B cell (primary cell): ENCODE data around the gene ALDOB. TPM values are rescaled to one million over a fixed set of nuclear protein-coding genes. Genes with fewer than 3 reads are reported as not detected.

Experiments
- ATAC-seq: fragments of 200-7000 bp; cut with Tn5 transposase; one replicate; pipeline ENCODE4 v1.10.0; 2021; ENCODE audit warnings: low read depth, mild to moderate bottlenecking, moderate number of reproducible peaks, moderate library complexity
- CTCF ChIA-PET: fragments of 350-600 bp; sonication (Branson Sonifier 250); formaldehyde crosslinking; loops from one replicate; lab custom pipeline; 2021; ENCODE audit warnings: antibody characterized with exemption, inconsistent platforms; lab: Charles Lee
- POLR2A ChIA-PET: fragments of 350-600 bp; sonication (Branson Sonifier 250); formaldehyde crosslinking; loops from one replicate; lab custom pipeline; 2021; ENCODE audit warnings: antibody characterized with exemption; lab: Charles Lee
- DNase-seq: peaks from one replicate; pipeline ENCODE4 v3.0.0; 2013
- H2AFZ ChIP-seq: 2 replicates; pipeline ENCODE4 v1.6.1; 2012; ENCODE audit warnings: mild to moderate bottlenecking, low read depth, low read length; ENCODE audit not compliant: insufficient read depth, poor library complexity, severe bottlenecking
- H3K27ac ChIP-seq, 2 donors: 1 replicate in 1 of 2; 2 replicates in 1 of 2; pipeline ENCODE4 v1.5.1; 2012 to 2013; ENCODE audit warnings: low read length in 2 of 2, mild to moderate bottlenecking in 2 of 2, moderate library complexity in 1 of 2
- H3K27me3 ChIP-seq, 4 experiments: fragments of 200-600 bp in 1 of 4; sonication (generic) in 1 of 4; replicated peaks in 1 of 4; 1 replicate in 2 of 4; 2 replicates in 2 of 4; pipeline versions ENCODE4 v1.6.1 to v1.7.0; 2013 to 2016; ENCODE audit warnings: low read length in 3 of 4, mild to moderate bottlenecking in 2 of 4, mixed read lengths in 1 of 4, moderate library complexity in 1 of 4; ENCODE audit not compliant: insufficient read depth in 4 of 4, control insufficient read depth in 3 of 4; ENCODE audit errors: control extremely low read depth in 1 of 4
- H3K36me3 ChIP-seq, 2 experiments: replicated peaks in 1 of 2; 1 replicate in 1 of 2; 2 replicates in 1 of 2; pipeline versions ENCODE4 v1.6.1 to v1.7.1; 2013; ENCODE audit warnings: low read length in 1 of 2; ENCODE audit not compliant: insufficient read depth in 2 of 2, control insufficient read depth in 1 of 2; ENCODE audit errors: control extremely low read depth in 1 of 2, extremely low read depth in 1 of 2
- H3K4me1 ChIP-seq, 2 donors: fragments of 200-600 bp in 1 of 2; sonication (generic) in 1 of 2; 1 replicate in 1 of 2; 2 replicates in 1 of 2; pipeline versions ENCODE4 v1.5.1 to v1.6.1; 2013 to 2017; ENCODE audit warnings: low read length in 2 of 2; ENCODE audit not compliant: control insufficient read depth in 2 of 2, insufficient read depth in 2 of 2
- H3K4me2 ChIP-seq: replicated peaks from 2 replicates; pipeline ENCODE3; 2012; ENCODE audit warnings: mild to moderate bottlenecking, low read depth, low read length; ENCODE audit not compliant: poor library complexity, severe bottlenecking
- H3K4me3 ChIP-seq, 5 experiments: fragments of 200-600 bp in 1 of 5; sonication (generic) in 1 of 5; 1 replicate in 3 of 5; 2 replicates in 2 of 5; pipeline versions ENCODE4 v1.5.1 to v1.7.0; 2011 to 2016; ENCODE audit warnings: low read length in 4 of 5, mild to moderate bottlenecking in 4 of 5, low read depth in 2 of 5, control low read depth in 1 of 5, moderate library complexity in 1 of 5; ENCODE audit not compliant: insufficient read depth in 1 of 5; ENCODE audit errors: control extremely low read depth in 1 of 5, extremely low read depth in 1 of 5
- H3K79me2 ChIP-seq: fragments of 200-600 bp; sonication (generic); one replicate; pipeline ENCODE4 v1.6.0; 2016; ENCODE audit warnings: low read length; ENCODE audit not compliant: control insufficient read depth, insufficient read depth
- H3K9ac ChIP-seq: fragments of 200-600 bp; sonication (generic); 2 replicates; pipeline ENCODE4 v1.6.1; 2017; ENCODE audit warnings: mild to moderate bottlenecking, low read length, moderate library complexity
- H3K9me3 ChIP-seq, 3 donors: one replicate each; pipeline versions ENCODE4 v1.6.1 to v1.7.1; 2013; ENCODE audit warnings: low read length in 2 of 3; ENCODE audit not compliant: control insufficient read depth in 2 of 3, insufficient read depth in 1 of 3; ENCODE audit errors: control extremely low read depth in 1 of 3
- H4K20me1 ChIP-seq: 2 replicates; pipeline ENCODE4 v1.6.0; 2012; ENCODE audit warnings: mild to moderate bottlenecking, low read length; ENCODE audit not compliant: insufficient read depth, control insufficient read depth, poor library complexity, severe bottlenecking
- H3K27ac Mint-ChIP-seq: one replicate; pipeline ENCODE4 v1.8.0; 2021; ENCODE audit warnings: mixed read lengths
- H3K27me3 Mint-ChIP-seq: one replicate; pipeline ENCODE4 v1.8.0; 2021; ENCODE audit warnings: mixed read lengths
- H3K4me1 Mint-ChIP-seq: one replicate; pipeline ENCODE4 v1.8.0; 2021; ENCODE audit warnings: mixed read lengths
- H3K4me3 Mint-ChIP-seq: one replicate; pipeline ENCODE4 v1.8.0; 2021; ENCODE audit warnings: mixed read lengths
- H3K9me3 Mint-ChIP-seq: one replicate; pipeline ENCODE4 v1.8.0; 2022; ENCODE audit warnings: mixed read lengths; ENCODE audit not compliant: insufficient read depth
- EZH2 ChIP-seq: IDR thresholded peaks from 2 replicates; pipeline ENCODE4 v1.6.1; 2012; ENCODE audit warnings: borderline replicate concordance, low read depth, mild to moderate bottlenecking, moderate library complexity, low read length; ENCODE audit not compliant: insufficient read depth, poor library complexity, severe bottlenecking
- WGBS: methylation state at CpG from one replicate; pipeline ENCODE4 v1.1.5; 2013; ENCODE audit warnings: missing lambda C conversion rate; ENCODE audit not compliant: insufficient coverage; 5-methylcytosine and 5-hydroxymethylcytosine counted together
- intact Hi-C: fragments of 100-400 bp; cut with micrococcal nuclease; formaldehyde crosslinking; loops from one replicate; pipeline ENCODE4 v1.10.0; 2022
- polyA plus RNA-seq: library from polyadenylated mRNA; depleted of rRNA; stranded (reverse); fragments of >200 nt; gene quantifications from 2 replicates; pipeline ENCODE4 v1.2.3, GENCODE V29; 2012
- total RNA-seq, 2 donors: library from RNA; stranded (reverse); fragments of 120-200 nt in 1 of 2; gene quantifications; 1 replicate in 1 of 2; 2 replicates in 1 of 2; pipeline versions ENCODE4 v1.2.3 to v1.2.4, GENCODE V29; 2013 to 2022
- TF ChIP-seq, protein P1 (sequence below): fragments of 200-600 bp; IDR thresholded peaks from one replicate; pipeline ENCODE4 v1.8.0; 2022; ENCODE audit warnings: antibody characterized with exemption, mild to moderate bottlenecking

Gene ALDOB
- total and polyA plus RNA-seq, 2 donors (not counting 1 experiment from before 2014, with no cell fraction given), result not detected

GRCh38 chr9:101465326-101465915 lies 29.8 kb upstream of the ALDOB start:
- no peaks in the 10 kb centered on the region for H3K4me1 ChIP-seq
- DNase-seq (no peak), ATAC-seq (no peak)
- H3K27ac ChIP-seq, result no peak overlapping the region
- TF ChIP-seq EZH2, result no peak
- TF ChIP-seq, protein P1, sequence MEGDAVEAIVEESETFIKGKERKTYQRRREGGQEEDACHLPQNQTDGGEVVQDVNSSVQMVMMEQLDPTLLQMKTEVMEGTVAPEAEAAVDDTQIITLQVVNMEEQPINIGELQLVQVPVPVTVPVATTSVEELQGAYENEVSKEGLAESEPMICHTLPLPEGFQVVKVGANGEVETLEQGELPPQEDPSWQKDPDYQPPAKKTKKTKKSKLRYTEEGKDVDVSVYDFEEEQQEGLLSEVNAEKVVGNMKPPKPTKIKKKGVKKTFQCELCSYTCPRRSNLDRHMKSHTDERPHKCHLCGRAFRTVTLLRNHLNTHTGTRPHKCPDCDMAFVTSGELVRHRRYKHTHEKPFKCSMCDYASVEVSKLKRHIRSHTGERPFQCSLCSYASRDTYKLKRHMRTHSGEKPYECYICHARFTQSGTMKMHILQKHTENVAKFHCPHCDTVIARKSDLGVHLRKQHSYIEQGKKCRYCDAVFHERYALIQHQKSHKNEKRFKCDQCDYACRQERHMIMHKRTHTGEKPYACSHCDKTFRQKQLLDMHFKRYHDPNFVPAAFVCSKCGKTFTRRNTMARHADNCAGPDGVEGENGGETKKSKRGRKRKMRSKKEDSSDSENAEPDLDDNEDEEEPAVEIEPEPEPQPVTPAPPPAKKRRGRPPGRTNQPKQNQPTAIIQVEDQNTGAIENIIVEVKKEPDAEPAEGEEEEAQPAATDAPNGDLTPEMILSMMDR, result no peak
- no peaks in the 10 kb centered on the region for H4K20me1 ChIP-seq
- H3K4me2 ChIP-seq, result no peak overlapping the region
- Mint-ChIP-seq H3K4me3 (no peak overlapping the region), H3K4me1 (no peaks in the 10 kb centered on the region), H3K27me3 (peaks cover 42% of the 10 kb centered on the region), H3K27ac (no peak overlapping the region), H3K9me3 (no peaks in the 10 kb centered on the region)
- intact Hi-C loops, result no loop called here
- peaks cover 0 to 13% (median 11%) of the 10 kb centered on the region in 4 experiments for H3K27me3 ChIP-seq
- ChIA-PET POLR2A (no interaction called here), CTCF (no interaction called here)
- no peak overlapping the region for H2AFZ ChIP-seq
- no peak overlapping the region for H3K4me3 ChIP-seq
- no peak overlapping the region for H3K9ac ChIP-seq
- no peaks in the 10 kb centered on the region for H3K79me2 ChIP-seq
- no CpG with 5 or more reads among the region's 6 CpGs for WGBS
- H3K36me3 ChIP-seq, result no peaks in the 10 kb centered on the region
- no peaks in the 10 kb centered on the region for H3K9me3 ChIP-seq

- DNase-seq (no peak), ATAC-seq (no peak)
- CTCF ChIA-PET, result interaction anchor here (0.5 kb wide), 1 partner anchor 11 kb away, joined by 3 read pairs; no protein-coding TSS in a partner anchor
- H2AFZ ChIP-seq, result no peak overlapping the region
- no peaks in the 10 kb centered on the region for H3K4me1 Mint-ChIP-seq
- H3K4me3 Mint-ChIP-seq, result no peak overlapping the region
- intact Hi-C loops, result no loop called here
- H3K4me3 ChIP-seq, result no peak overlapping the region
- H3K79me2 ChIP-seq, result no peaks in the 10 kb centered on the region
- no peaks in the 10 kb centered on the region for H3K9me3 ChIP-seq
- H3K4me1 ChIP-seq, result no peaks in the 10 kb centered on the region
- WGBS, result no CpG with 5 or more reads among the region's 2 CpGs
- no peaks in the 10 kb centered on the region for H3K36me3 ChIP-seq
- H3K27ac ChIP-seq, result no peak overlapping the region
- peaks cover 40% of the 10 kb centered on the region for H3K27me3 Mint-ChIP-seq
- TF ChIP-seq, protein P1, result no peak
- TF ChIP-seq EZH2, result no peak
- H3K4me2 ChIP-seq, result no peak overlapping the region
- H3K27ac Mint-ChIP-seq, result no peak overlapping the region
- H3K27me3 ChIP-seq, result peaks cover 0 to 10% (median 9%) of the 10 kb centered on the region in 4 experiments
- no peaks in the 10 kb centered on the region for H3K9me3 Mint-ChIP-seq
- POLR2A ChIA-PET, result no interaction called here
- no peaks in the 10 kb centered on the region for H4K20me1 ChIP-seq
- no peak overlapping the region for H3K9ac ChIP-seq
Measured at GRCh38 chr9:101463397-101463796, 27.8 kb upstream of the ALDOB start.
